ENCODE data around the gene NTN4.

The NTN4 gene

GRCh38 chr12:95630496-95630895 is 160.1 kb downstream of the NTN4 start:
- Histone ChIP-seq H3K27me3 (ENCODE audit: control insufficient read depth, low read length) (no peaks in the 10 kb centered on the region), H3K4me3 (ENCODE audit: low read length) (no peak overlapping the region), H4K20me1 (ENCODE audit: control insufficient read depth, insufficient read depth, low read depth, low read length) (no peaks in the 10 kb centered on the region), H3K9me3 (ENCODE audit: control insufficient read depth, insufficient read depth, low read length) (no peaks in the 10 kb centered on the region), H3K79me2 (ENCODE audit: control insufficient read depth, low read length) (no peaks in the 10 kb centered on the region), H3K9me2 (replicated peaks; ENCODE audit: control insufficient read depth, low read length) (no peaks in the 10 kb centered on the region), H3K36me3 (ENCODE audit: control insufficient read depth, low read length) (no peaks in the 10 kb centered on the region), H3K4me2 (ENCODE audit: low read length) (no peak overlapping the region), H3F3A (ENCODE audit: control insufficient read depth, insufficient read depth) (no peaks in the 10 kb centered on the region), H3K27ac (ENCODE audit: low read depth, low read length) (no peak overlapping the region), H3K4me1 (ENCODE audit: control insufficient read depth, low read length) (no peaks in the 10 kb centered on the region)
- TF ChIP-seq, protein P1, sequence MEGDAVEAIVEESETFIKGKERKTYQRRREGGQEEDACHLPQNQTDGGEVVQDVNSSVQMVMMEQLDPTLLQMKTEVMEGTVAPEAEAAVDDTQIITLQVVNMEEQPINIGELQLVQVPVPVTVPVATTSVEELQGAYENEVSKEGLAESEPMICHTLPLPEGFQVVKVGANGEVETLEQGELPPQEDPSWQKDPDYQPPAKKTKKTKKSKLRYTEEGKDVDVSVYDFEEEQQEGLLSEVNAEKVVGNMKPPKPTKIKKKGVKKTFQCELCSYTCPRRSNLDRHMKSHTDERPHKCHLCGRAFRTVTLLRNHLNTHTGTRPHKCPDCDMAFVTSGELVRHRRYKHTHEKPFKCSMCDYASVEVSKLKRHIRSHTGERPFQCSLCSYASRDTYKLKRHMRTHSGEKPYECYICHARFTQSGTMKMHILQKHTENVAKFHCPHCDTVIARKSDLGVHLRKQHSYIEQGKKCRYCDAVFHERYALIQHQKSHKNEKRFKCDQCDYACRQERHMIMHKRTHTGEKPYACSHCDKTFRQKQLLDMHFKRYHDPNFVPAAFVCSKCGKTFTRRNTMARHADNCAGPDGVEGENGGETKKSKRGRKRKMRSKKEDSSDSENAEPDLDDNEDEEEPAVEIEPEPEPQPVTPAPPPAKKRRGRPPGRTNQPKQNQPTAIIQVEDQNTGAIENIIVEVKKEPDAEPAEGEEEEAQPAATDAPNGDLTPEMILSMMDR (IDR thresholded peaks at IDR 0.05; ENCODE audit: low read depth, low read length, poor library complexity, severe bottlenecking) = no peak
- TF ChIP-seq EZH2phosphoT487 (IDR thresholded peaks at IDR 0.05; ENCODE audit: borderline replicate concordance, low read length) = no peak

GRCh38 chr12:95629392-95629791 is 161.2 kb downstream of the NTN4 start:
- H3K36me3 ChIP-seq (ENCODE audit: control insufficient read depth, low read length) = no peaks in the 10 kb centered on the region
- H3K4me1 ChIP-seq (ENCODE audit: control insufficient read depth, low read length) = no peaks in the 10 kb centered on the region
- no peaks in the 10 kb centered on the region for H3K27me3 ChIP-seq (ENCODE audit: control insufficient read depth, low read length)
- no peak overlapping the region for H3K27ac ChIP-seq (ENCODE audit: low read depth, low read length)
- H3K79me2 ChIP-seq (ENCODE audit: control insufficient read depth, low read length) = no peaks in the 10 kb centered on the region
- H3K9me2 ChIP-seq (replicated peaks; ENCODE audit: control insufficient read depth, low read length) = no peaks in the 10 kb centered on the region
- H3F3A ChIP-seq (ENCODE audit: control insufficient read depth, insufficient read depth) = no peaks in the 10 kb centered on the region
- no peaks in the 10 kb centered on the region for H4K20me1 ChIP-seq (ENCODE audit: control insufficient read depth, insufficient read depth, low read depth, low read length)
- no peak overlapping the region for H3K4me3 ChIP-seq (ENCODE audit: low read length)
- no peaks in the 10 kb centered on the region for H3K9me3 ChIP-seq (ENCODE audit: control insufficient read depth, insufficient read depth, low read length)
- H3K4me2 ChIP-seq (ENCODE audit: low read length) = no peak overlapping the region
- TF ChIP-seq, protein P1 (IDR thresholded peaks at IDR 0.05; ENCODE audit: low read depth, low read length, poor library complexity, severe bottlenecking) = no peak
- TF ChIP-seq EZH2phosphoT487 (IDR thresholded peaks at IDR 0.05; ENCODE audit: borderline replicate concordance, low read length) = no peak

DNA sequence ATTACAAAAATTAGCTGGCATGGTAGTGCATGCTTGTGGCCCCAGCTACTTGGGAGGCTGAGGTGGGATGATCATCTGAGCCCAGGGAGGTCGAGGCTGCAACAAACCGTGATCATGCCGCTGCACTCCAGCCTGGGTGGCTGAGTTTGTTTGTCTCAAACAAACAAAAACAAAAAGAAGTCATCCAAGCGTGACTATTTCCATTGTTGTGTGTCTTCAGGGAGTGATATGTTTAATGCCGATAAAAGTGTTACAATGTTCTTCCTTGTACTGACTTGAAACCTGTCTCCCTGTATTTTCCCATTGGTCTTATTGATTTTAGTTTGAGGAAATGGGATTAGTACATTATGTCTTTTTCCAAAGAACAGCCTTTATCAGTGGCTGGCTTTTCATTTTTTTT is 163.7 kb downstream of the NTN4 start:
- no peak overlapping the region for H3K4me3 ChIP-seq (ENCODE audit: low read length)

More for the DNA sequence above, 163.7 kb downstream of the NTN4 start:
- H3K36me3 ChIP-seq (ENCODE audit: control insufficient read depth, low read length) = no peaks in the 10 kb centered on the region
- H3K79me2 ChIP-seq (ENCODE audit: control insufficient read depth, low read length) = no peaks in the 10 kb centered on the region
- no peaks in the 10 kb centered on the region for H4K20me1 ChIP-seq (ENCODE audit: control insufficient read depth, insufficient read depth, low read depth, low read length)
- H3K27ac ChIP-seq (ENCODE audit: low read depth, low read length) = no peak overlapping the region
- H3K9me3 ChIP-seq (ENCODE audit: control insufficient read depth, insufficient read depth, low read length) = no peaks in the 10 kb centered on the region
- H3K9me2 ChIP-seq (replicated peaks; ENCODE audit: control insufficient read depth, low read length) = no peaks in the 10 kb centered on the region
- TF ChIP-seq EZH2phosphoT487 (IDR thresholded peaks at IDR 0.05; ENCODE audit: borderline replicate concordance, low read length) = no peak
- TF ChIP-seq, protein P1 (IDR thresholded peaks at IDR 0.05; ENCODE audit: low read depth, low read length, poor library complexity, severe bottlenecking) = no peak
- H3K4me1 ChIP-seq (ENCODE audit: control insufficient read depth, low read length) = no peaks in the 10 kb centered on the region
- H3F3A ChIP-seq (ENCODE audit: control insufficient read depth, insufficient read depth) = no peaks in the 10 kb centered on the region
- no peaks in the 10 kb centered on the region for H3K27me3 ChIP-seq (ENCODE audit: control insufficient read depth, low read length)
- H3K4me2 ChIP-seq (ENCODE audit: low read length) = no peak overlapping the region

Measured in DOHH2 (cell line).